Stromal cell of bone marrow (primary cell): Measurements from ENCODE around the gene ART5.

Experiments used
- DNase-seq: peaks from one replicate; pipeline ENCODE4 v3.0.0-alpha.2; 2012; ENCODE audit warnings: low read depth

Gene ART5

GRCh38 chr11:3641701-3642070, at the start of gene ART5:
Gene ART5 (minus strand): TSS chr11:3641992. CDS start chr11:3641862, 130 bp downstream.
- no peak for DNase-seq

DNA sequence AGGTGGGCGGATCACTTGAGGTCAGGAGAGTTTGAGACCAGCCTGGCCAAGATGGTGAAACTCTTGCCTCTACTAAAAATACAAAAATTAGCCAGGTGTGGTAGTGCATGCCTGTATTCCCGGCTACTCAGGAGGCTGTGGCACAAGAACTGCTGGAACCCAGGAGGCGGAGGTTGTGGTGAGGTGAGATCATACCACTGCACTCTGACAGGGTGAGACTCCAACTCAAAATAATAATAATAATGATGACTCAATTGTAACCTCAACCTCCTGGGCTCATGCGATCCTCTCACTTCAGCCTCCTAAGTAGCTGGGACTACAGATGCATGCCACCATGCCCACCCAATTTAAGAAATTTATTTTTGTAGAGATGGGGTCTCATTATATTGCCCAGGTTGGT, 45.0 kb upstream of the ART5 start:
- DNase-seq: no peak

- DNase-seq: no peak
Measured at GRCh38 chr11:3685923-3686322, 44.1 kb upstream of the ART5 start.

GRCh38 chr11:3684819-3685172, 43.0 kb upstream of the ART5 start:
- DNase-seq: no peak

DNA sequence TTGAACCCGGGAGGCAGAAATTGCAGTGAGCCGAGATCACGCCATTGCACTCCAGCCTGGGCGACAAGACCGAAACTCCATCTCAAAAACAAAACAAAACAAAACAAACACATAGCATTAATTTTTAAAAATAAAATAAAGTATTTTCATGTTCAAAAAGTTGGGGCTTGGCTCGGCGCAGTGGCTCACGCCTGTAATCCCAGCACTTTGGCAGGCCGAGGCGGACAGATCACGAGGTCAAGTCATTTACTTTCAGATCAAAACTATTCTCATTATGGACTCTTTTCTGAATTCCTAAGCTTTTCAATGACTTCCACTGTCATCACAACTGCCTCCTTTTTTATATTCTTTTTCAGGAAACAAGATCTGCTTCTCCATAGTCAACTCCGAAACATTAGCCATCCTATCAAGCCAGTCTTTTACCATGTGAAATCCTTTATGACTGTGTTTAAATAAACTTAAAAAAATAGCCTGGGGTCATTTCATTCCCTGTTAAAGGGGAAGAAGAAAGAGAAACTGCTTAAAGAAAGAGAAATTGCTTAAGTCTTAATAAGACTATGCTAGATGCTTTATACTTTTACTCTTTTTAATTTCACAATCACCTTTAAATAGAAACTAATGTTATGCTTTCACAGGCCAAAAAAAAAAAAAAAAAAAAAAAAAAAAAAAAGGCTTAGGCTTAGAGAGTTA, 42.5 kb upstream of the ART5 start:
- no peak for DNase-seq

GRCh38 chr11:3683039-3683438, 41.2 kb upstream of the ART5 start:
- no peak for DNase-seq

DNA sequence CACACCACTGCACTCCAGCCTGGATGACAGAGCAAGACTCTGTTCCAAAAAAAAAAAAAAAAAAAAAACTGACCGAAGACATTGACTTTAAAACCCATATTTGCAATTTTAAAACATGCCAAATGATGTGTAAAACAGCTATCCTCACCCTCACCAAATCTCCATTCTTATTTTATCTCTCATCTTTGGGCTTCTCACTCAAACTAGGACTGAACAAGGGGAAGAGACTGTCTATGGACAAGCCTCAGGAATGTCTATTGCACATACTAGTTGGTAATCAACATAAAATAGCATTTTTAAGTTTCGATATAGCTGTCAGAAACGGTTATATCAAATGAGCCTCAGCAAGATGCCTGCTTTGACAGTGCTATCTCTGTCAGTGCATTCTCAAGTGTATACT, 37.3 kb upstream of the ART5 start:
- no peak for DNase-seq

DNA sequence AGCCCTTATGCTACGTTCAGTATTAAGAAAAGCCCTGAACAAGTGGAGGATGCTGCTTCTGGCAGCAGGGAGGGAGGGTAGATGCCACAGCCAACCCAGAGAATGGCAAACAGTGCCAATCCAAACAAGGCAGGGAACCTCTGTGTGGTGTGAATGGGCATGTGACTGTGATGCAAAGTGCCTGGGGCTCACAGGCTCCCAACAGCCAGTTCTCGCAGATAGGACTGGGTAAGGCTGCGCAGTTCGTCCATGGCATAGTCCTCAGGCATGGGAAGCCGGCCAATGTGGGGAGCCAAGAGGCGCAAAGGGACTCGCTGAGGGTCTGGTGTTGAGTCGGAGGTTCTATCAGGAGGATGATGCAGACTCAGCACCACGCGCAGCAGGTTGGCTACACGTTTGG, 34.2 kb upstream of the ART5 start:
- no peak for DNase-seq

GRCh38 chr11:3674189-3674588, 32.4 kb upstream of the ART5 start:
- DNase-seq: no peak

GRCh38 chr11:3671334-3672254, 29.8 kb upstream of the ART5 start, which contains the start of gene CHRNA10:
Gene CHRNA10 (minus strand): TSS chr11:3671384. CDS start chr11:3671312, 72 bp downstream.
- no peak for DNase-seq

DNA sequence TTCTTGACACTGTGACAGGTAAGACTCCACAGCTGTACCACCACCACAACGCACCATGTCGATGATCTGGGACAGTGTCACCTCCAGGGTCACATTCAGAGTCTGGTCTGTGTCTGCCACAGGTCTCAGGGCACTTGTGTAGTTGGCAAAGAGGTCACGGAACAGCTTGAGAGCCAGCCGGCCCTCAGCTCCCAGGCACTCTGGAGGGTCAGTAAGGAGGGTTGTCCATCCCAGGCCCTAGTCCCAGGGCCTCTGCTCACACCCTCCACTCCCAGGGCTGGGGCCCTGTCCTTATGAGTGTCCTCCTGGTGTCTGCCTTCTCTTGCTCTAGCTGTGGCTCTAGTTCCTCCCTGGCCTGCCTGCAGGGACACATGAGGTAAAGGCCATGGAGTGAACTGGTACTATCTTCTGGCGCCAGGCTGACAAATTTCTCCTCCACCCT, 28.0 kb upstream of the ART5 start:
- DNase-seq: no peak

GRCh38 chr11:3669128-3669527, 27.3 kb upstream of the ART5 start:
- DNase-seq: no peak

DNA sequence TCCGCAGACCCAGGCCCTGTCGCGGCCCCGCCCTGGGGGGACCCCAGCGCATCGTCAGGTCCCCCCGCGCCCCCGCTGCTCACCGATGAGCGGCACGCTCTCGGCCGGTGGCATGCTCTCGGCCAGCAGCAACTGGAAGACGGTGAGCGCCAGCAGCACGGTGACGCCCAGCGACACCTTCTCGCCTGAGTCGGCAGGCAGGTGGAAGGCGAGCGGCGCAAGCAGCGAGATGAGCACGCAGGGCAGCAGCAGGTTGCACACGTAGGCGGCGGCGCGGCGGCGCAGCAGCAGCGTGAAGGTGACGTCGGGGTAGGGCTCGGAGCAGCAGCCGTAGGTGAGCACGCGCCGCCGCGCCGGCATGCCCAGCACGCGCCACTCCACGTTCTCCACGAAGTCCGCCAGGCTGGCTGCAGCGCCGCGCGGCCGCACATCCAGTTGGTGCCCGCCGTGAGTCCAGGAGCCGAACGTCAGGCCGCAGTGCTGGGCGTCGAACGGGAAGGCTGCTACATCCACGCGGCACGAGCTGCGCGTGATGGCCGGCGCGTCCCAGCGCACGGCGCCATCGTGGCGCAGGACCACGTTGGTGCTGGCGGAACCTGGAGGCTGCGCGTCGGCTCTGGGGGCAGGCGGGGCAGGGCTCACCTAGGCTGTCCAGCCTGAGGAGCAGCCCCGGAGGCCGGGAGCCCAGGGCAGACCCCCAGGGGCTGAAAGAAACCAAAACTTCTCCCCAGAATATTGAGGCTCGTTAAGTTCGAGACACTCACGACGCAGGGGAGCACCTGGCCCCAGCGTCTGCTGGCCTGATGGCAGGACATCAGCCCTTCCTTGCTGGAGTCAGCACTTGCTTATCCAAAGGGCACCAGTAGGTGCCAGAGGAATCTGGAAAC, 25.6 kb upstream of the ART5 start:
- no peak for DNase-seq

DNA sequence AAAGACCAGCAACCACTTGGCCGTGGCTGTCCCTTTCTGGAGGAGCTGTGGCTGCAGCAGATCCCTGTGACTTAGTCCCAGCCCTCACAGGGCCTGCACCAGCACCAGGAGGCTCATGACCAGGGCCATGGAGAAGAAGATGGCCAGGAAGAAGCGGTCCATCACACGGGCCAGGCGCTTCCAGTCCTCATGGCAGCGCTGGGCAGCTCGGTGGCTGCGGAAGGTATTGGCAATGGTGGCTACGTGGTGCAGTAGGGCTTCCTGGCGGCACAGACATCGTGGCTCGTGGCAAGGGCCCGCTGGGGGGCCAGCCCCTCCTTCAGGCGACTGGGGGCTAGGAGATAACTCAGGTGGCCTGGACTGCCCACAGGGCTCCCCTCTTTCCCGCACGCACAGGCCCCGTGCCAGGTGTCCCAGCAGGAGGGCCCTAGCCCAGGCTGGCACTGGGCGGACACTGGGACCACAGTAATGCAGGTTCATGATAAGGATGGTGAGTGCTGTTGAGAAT, 24.3 kb upstream of the ART5 start:
- no peak for DNase-seq

- DNase-seq: no peak
Measured at GRCh38 chr11:3665336-3666022, 23.7 kb upstream of the ART5 start.

- DNase-seq: no peak
Measured at GRCh38 chr11:3664032-3664630, 22.3 kb upstream of the ART5 start.

GRCh38 chr11:3662856-3663255, 21.1 kb upstream of the ART5 start:
- no peak for DNase-seq

- DNase-seq: no peak
Measured at GRCh38 chr11:3660960-3661359, 19.2 kb upstream of the ART5 start.

DNA sequence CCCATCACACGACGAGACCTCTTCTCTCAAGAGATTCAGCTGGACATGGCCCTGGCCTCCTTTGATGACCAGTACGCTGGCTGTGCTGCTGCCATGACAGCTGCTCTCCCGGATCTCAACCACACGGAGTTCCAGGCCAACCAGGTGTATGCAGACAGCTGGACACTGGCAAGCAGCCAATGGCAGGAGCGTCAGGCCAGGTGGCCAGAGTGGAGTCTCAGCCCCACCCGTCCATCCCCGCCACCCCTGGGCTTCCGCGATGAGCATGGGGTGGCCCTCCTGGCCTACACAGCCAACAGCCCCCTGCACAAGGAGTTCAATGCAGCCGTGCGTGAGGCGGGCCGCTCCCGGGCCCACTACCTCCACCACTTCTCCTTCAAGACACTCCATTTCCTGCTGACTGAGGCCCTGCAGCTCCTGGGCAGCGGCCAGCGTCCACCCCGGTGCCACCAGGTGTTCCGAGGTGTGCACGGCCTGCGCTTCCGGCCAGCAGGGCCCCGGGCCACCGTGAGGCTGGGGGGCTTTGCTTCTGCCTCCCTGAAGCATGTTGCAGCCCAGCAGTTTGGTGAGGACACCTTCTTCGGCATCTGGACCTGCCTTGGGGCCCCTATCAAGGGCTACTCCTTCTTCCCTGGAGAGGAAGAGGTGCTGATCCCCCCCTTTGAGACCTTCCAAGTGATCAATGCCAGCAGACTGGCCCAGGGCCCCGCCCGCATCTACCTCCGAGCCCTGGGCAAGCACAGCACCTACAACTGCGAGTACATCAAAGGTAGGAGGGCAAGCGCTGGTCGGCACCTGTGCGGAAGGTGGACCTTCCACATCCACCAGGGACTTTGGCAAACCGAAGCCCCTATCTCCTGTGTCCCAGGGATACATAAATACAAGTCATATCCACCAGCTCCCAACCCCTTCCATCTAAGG, 18.1 kb upstream of the ART5 start:
- DNase-seq: no peak

- DNase-seq: no peak
Measured at GRCh38 chr11:3658252-3658651, 16.5 kb upstream of the ART5 start.
